Amniotic stem cell (primary cell): Measurements from ENCODE around the gene LRMDA.

ENCODE experiments used
- DNase-seq: peaks from one replicate; lab custom pipeline; 2025; lab: John Stamatoyannopoulos, UW

Gene LRMDA

DNA sequence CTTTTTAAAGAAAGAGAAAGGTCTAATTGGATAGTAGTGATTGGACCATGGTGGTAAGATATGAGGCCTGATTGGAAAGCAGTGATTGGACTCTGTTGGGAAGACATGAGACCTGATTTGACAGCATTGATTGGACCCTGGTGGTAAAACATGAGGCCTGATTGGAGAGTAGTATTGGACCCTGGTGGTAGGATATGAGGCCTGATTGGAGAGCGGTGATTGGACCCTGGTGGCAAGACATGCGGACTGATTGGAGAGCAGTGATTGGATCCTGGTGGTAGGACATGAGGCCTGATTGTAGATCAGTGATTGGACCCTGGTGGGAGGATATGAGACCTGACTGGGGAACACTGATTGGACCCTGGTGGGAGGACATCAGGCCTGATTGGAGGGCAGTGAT, 444.3 kb downstream of the LRMDA start:
- no peak for DNase-seq

- DNase-seq: no peak
These were observed 445.3 kb downstream of the LRMDA start for GRCh38 chr10:75876710-75877109.

- DNase-seq: no peak
These were observed 446.5 kb downstream of the LRMDA start for GRCh38 chr10:75877877-75878276.

DNA sequence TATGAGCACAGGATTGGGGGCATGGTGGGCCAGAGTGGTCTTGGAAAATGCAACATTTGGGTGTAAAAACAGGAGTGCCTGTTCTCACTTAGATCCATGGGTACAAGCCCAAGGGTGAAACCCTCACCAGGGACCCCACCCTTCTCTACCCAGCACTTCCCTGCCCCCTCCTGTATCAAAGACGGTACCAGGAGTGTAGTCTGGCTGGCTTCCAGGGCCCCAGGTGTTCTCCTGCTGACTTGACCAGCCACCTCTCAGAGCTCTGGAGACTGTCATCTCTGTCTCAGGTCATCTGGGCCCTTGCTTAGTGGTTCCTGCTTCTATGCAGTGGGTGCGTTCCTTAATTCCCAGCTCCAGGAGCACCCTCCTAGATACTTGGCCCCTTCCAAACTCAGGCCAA, 447.2 kb downstream of the LRMDA start:
- no peak for DNase-seq

- DNase-seq: no peak
These were observed 448.8 kb downstream of the LRMDA start for GRCh38 chr10:75880031-75880775.

- DNase-seq: no peak
These were observed 452.0 kb downstream of the LRMDA start for GRCh38 chr10:75883081-75884072.

- DNase-seq: no peak
These were observed 453.4 kb downstream of the LRMDA start for GRCh38 chr10:75884808-75885207.

DNA sequence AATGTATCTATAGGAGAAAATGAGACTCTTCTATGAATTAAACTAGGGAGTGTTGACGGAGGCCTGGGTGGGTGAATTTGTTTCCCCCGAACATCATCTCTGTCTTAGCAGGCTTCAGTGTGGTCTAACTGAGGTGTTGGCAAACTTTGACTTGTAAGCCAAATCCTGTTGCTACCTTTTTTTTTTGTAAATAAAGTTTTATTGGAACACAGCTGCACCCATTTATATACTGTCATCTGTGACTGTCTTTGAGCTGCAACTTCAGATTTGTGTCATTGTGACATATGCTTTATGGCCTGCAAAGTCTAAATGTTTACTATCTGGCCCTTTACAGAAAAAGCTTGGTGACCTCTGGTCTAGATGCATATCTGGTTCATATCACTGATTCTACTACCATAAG, 455.9 kb downstream of the LRMDA start:
- DNase-seq: no peak

- DNase-seq: no peak
These were observed 456.7 kb downstream of the LRMDA start for GRCh38 chr10:75887992-75888680.

- no peak for DNase-seq
These were observed 457.6 kb downstream of the LRMDA start for GRCh38 chr10:75889051-75889450.

- DNase-seq: no peak
These were observed 463.3 kb downstream of the LRMDA start for GRCh38 chr10:75894761-75895160.

GRCh38 chr10:75895259-75895658, 463.8 kb downstream of the LRMDA start:
- DNase-seq: no peak

- no peak for DNase-seq
These were observed 468.5 kb downstream of the LRMDA start for GRCh38 chr10:75899816-75900390.

DNA sequence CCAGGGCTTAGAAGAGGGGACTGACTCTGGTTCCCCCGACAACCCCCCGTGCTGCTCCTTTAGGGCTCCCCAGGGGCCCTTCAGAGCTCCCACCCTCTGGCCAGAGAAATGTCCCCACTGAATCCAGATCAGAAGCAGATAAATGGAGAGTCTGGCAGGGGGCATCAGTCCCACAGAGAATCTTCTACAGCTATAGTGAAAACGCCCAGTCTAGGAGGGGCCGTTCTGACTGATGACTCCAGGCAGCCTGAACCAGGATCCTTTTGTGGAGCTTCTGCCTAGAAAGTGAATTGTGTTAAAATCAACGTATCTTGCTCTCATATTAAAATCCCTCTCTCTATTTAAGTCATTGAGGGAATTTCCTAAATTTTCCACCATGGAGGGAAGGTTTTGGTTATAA, 471.4 kb downstream of the LRMDA start:
- no peak for DNase-seq

DNA sequence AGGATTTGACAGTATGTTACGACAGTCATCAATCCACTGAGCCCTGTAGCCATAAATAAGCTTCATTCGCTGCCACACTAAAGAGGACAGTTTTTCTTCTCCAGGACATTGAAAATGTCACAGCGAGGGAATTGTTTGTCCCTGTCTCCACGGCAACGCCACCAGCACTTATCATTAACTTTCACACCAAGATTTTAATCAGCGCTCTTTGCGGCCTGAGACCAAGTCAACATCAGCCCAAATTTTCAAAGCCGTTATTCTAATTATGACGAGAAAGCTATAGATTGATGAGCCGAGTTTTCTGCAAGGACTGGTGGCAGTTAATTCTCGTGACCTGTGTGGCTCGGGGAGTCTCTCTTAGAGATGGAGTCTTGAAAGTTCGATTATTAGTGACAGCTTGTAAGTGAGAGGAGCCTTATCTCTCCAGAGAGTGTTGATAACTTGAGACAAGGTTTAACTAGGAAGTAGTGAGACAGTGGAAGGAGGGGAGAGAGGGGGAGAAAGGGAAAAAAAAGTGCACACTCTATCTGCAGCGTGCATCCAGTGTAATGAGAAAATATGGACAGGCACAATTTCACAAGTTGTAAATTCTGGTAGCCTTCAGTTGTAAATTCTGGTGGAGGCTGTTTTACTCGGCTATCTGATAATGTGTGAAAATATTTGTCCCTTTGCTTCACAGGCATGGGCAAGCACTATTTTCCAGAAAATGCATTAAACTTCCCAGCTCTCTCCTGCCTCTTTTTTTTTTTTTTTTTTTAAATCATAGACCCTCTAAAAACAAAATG, 473.3 kb downstream of the LRMDA start:
- no peak for DNase-seq

GRCh38 chr10:75905490-75905889, 474.1 kb downstream of the LRMDA start:
- DNase-seq: no peak

- DNase-seq: no peak
These were observed 478.6 kb downstream of the LRMDA start for GRCh38 chr10:75910032-75910431.

GRCh38 chr10:75911426-75911825, 480.0 kb downstream of the LRMDA start:
- no peak for DNase-seq

- no peak for DNase-seq
These were observed 485.5 kb downstream of the LRMDA start for GRCh38 chr10:75916906-75917305.

DNA sequence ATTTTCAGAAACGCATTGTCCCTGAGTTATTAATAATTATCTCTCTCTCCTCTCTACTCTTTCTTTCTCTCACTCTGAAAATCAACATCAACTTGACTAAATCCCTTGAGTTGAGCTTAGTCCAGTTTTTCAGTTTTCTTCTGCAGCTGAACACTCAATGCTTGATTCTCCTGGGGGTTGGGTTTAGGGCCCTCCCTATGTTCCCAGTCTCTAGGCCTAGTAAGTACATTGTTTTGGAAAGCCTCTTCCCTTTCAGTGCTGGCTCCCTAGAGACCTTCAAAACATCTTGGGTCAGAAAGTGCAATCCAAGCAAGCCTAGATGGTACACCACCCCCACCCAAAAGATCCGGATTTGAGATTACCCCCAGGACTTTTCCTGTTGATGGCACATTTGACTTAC, 488.5 kb downstream of the LRMDA start:
- DNase-seq: no peak

- DNase-seq: no peak
These were observed 491.0 kb downstream of the LRMDA start for GRCh38 chr10:75922435-75922834.
